GM19467 (cell line): ENCODE results near the gene DDX46.
"Not testable (repeated sequence)": the region's sequence is repeated elsewhere in the genome, so short reads cannot be mapped to it uniquely, and the experiment has no call there.

Source experiments
- ATAC-seq: cut with Tn5 transposase; IDR thresholded peaks from one replicate; pipeline ENCODE4 v1.9.1; 2021; ENCODE audit warnings: mild to moderate bottlenecking, moderate library complexity; ENCODE audit not compliant: unreplicated experiment

DDX46 gene

GRCh38 chr5:134784946-134785620 is 26.5 kb downstream of the DDX46 start:
- ATAC-seq: no peak

- ATAC-seq: no peak
Measured at GRCh38 chr5:134787692-134788091, 29.1 kb downstream of the DDX46 start.

- ATAC-seq: no peak
Measured at GRCh38 chr5:134791580-134791979, 33.0 kb downstream of the DDX46 start.

GRCh38 chr5:134792286-134792685 is 33.7 kb downstream of the DDX46 start:
- ATAC-seq: no peak

- ATAC-seq: no peak
Measured at GRCh38 chr5:134793111-134793510, 34.5 kb downstream of the DDX46 start.

GRCh38 chr5:134794082-134794481 is 35.5 kb downstream of the DDX46 start:
- ATAC-seq: no peak

- no peak for ATAC-seq
Measured at GRCh38 chr5:134794819-134795218, 36.2 kb downstream of the DDX46 start.

- no peak for ATAC-seq
Measured at GRCh38 chr5:134798468-134798867, 39.9 kb downstream of the DDX46 start.

GRCh38 chr5:134803821-134804220 is 45.2 kb downstream of the DDX46 start:
- ATAC-seq: no peak

GRCh38 chr5:134813407-134813806 is 54.8 kb downstream of the DDX46 start:
- ATAC-seq: no peak

GRCh38 chr5:134813827-134814226 is 55.2 kb downstream of the DDX46 start:
- ATAC-seq: no peak

GRCh38 chr5:134817006-134817405 is 58.4 kb downstream of the DDX46 start:
- no peak for ATAC-seq

GRCh38 chr5:134818776-134819175 is 60.2 kb downstream of the DDX46 start:
- ATAC-seq: no peak

GRCh38 chr5:134819407-134819963 is 60.9 kb downstream of the DDX46 start:
- no peak for ATAC-seq

- no peak for ATAC-seq
Measured at GRCh38 chr5:134821841-134822240, 63.3 kb downstream of the DDX46 start.

- no peak for ATAC-seq
Measured at GRCh38 chr5:134824681-134825080, 66.1 kb downstream of the DDX46 start.

GRCh38 chr5:134825212-134825611 is 66.6 kb downstream of the DDX46 start:
- ATAC-seq: no peak

GRCh38 chr5:134833340-134834032 is 74.9 kb downstream of the DDX46 start:
- ATAC-seq: no peak

GRCh38 chr5:134835623-134836022 is 77.0 kb downstream of the DDX46 start:
- no peak for ATAC-seq

- ATAC-seq: no peak
Measured at GRCh38 chr5:134837530-134838181, 79.1 kb downstream of the DDX46 start.

- not testable (repeated sequence) for ATAC-seq
Measured at GRCh38 chr5:134838361-134838760, 79.8 kb downstream of the DDX46 start.

- no peak for ATAC-seq
Measured at GRCh38 chr5:134840811-134841210, 82.2 kb downstream of the DDX46 start.
